Stimulated activated CD8-positive, alpha-beta memory T cell treated with anti-CD3 and anti-CD28 coated beads, Interleukin-15, amount 100 ng/mL, for 48 hours (primary cell): ENCODE data around the gene EVC2.
"Not testable (repeated sequence)": the region's sequence is repeated elsewhere in the genome, so short reads cannot be mapped to it uniquely, and the experiment has no call there.

Experiments
- DNase-seq, 2 donors: peaks; one replicate each; pipeline ENCODE4 v3.0.0-alpha.2; 2020; ENCODE audit warnings: low read depth in 2 of 2

Gene EVC2

GRCh38 chr4:5631352-5632065 is 76.8 kb downstream of the EVC2 start:
- DNase-seq: no peak

GRCh38 chr4:5630762-5631161 is 77.6 kb downstream of the EVC2 start:
- DNase-seq: no peak

GRCh38 chr4:5629542-5629941 is 78.8 kb downstream of the EVC2 start:
- no peak for DNase-seq

- no peak for DNase-seq
Observed at GRCh38 chr4:5626913-5627312, 81.4 kb downstream of the EVC2 start.

- no peak for DNase-seq
Observed at GRCh38 chr4:5622596-5622995, 85.8 kb downstream of the EVC2 start.

GRCh38 chr4:5619913-5620625 is 88.3 kb downstream of the EVC2 start:
- DNase-seq: no peak

GRCh38 chr4:5618051-5618960 is 90.1 kb downstream of the EVC2 start:
- DNase-seq: no peak

GRCh38 chr4:5616331-5616950 is 91.9 kb downstream of the EVC2 start:
- no peak for DNase-seq

GRCh38 chr4:5615496-5616075 is 92.8 kb downstream of the EVC2 start:
- DNase-seq: no peak

GRCh38 chr4:5611750-5612149 is 96.6 kb downstream of the EVC2 start:
- no peak for DNase-seq

GRCh38 chr4:5609306-5610007 is 98.9 kb downstream of the EVC2 start:
- DNase-seq: no peak

GRCh38 chr4:5593828-5594227 is 114.5 kb downstream of the EVC2 start:
- not testable (repeated sequence) for DNase-seq

- DNase-seq: no peak
Observed at GRCh38 chr4:5592272-5592671, 116.1 kb downstream of the EVC2 start.

- no peak for DNase-seq
Observed at GRCh38 chr4:5589495-5589894, 118.9 kb downstream of the EVC2 start.

GRCh38 chr4:5588046-5588445 is 120.3 kb downstream of the EVC2 start:
- no peak for DNase-seq

- DNase-seq: no peak
Observed at GRCh38 chr4:5575941-5576340, 132.4 kb downstream of the EVC2 start.

- DNase-seq: no peak
Observed at GRCh38 chr4:5574386-5574785, 134.0 kb downstream of the EVC2 start.

- DNase-seq: no peak
Observed at GRCh38 chr4:5573965-5574364, 134.4 kb downstream of the EVC2 start.

GRCh38 chr4:5572751-5573150 is 135.6 kb downstream of the EVC2 start:
- no peak for DNase-seq

GRCh38 chr4:5572114-5572513 is 136.2 kb downstream of the EVC2 start:
- DNase-seq: no peak

- no peak for DNase-seq
Observed at GRCh38 chr4:5571646-5572045, 136.7 kb downstream of the EVC2 start.
